Frontal cortex (tissue), 4 donors: ENCODE data around the gene COL13A1. TPM values are rescaled to one million over a fixed set of nuclear protein-coding genes. Genes with fewer than 3 reads are reported as not detected.
A peak's percentile ranks its signal among the peaks of the same experiment; 100 is the strongest.

Source experiments
- DNase-seq, 2 donors: peaks; one replicate each; pipeline ENCODE4 v3.0.0; 2012; ENCODE audit warnings: low spot score in 2 of 2
- FAIRE-seq: peaks from 2 replicates; lab custom pipeline; 2012; peaks lifted over from hg19 to GRCh38; lab: Jason Lieb, UNC
- total RNA-seq: library from RNA; depleted of rRNA; stranded (reverse); fragments of >200 nt; gene quantifications from one replicate; pipeline ENCODE4 v1.2.3, GENCODE V29; 2014
- donor health status: control.
- donor health status: control.
- donor health status: control.

COL13A1 gene
- total RNA-seq, 1 donor from 2014 or later, result 2.0 TPM

DNA sequence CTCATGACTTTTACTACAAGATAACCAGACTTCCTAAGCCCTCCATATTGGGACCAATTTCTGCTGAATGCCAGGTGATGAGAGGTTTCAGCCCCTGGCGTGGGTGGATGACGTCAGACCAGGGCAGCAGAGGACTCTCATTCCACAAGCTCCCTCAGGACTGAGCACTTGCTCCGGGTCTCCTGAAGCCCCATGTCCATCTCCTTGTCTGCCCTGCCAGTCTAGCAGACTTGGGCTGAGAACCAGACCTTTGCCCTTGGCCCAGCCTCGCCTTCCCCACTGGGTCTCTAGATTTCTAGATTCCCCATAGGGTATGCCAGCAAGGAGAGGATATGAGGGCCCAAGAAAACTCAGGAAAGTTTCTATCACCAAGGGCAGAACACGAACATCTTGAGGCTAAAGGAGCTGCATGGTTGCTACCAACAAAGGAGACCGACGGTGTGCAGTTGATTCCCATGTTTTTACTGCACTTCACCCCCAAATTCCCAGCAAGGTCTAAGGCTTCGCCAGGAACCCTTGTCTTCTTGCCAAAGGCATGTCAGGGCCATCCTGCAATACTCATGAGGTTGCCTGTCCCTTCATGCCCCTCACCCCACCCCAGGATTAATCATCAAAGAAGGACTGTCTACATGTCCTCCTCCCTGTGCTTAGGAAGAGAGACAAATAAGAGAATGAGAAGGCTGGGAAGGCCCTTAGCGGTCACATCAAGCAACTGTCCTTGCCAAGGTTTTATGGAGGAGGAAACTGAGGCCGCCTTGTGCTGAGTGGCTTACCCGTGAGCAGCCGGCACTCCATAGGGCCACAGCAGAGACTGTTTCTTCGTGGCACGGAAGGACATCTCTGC is 154.4 kb downstream of the COL13A1 start:
- DNase-seq (no peak), FAIRE-seq (no peak)

DNA sequence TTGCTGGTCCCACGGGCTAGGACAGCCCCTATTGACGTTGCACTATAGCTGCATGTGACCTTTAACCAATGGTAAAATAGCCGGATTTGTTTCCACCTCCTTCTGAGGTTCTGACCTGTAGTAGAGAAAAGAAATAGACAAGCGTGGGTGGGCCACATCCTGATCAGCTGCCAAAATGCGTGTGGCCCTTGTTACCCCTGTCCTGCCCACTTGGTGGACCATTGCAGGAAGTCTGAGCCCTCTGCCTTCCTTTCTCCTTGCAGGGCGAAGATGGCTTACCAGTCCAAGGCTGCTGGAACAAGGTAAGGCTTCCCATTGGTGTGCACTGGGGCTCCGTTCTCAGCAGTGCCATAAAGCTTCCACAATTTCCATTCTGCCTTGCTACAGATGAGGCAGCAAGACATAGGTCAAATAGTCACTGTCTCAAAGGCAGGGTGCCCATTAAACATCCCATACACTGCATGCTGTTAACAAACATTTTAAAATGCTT is 155.1 kb downstream of the COL13A1 start:
- DNase-seq, result no peak
- FAIRE-seq, result no peak

DNA sequence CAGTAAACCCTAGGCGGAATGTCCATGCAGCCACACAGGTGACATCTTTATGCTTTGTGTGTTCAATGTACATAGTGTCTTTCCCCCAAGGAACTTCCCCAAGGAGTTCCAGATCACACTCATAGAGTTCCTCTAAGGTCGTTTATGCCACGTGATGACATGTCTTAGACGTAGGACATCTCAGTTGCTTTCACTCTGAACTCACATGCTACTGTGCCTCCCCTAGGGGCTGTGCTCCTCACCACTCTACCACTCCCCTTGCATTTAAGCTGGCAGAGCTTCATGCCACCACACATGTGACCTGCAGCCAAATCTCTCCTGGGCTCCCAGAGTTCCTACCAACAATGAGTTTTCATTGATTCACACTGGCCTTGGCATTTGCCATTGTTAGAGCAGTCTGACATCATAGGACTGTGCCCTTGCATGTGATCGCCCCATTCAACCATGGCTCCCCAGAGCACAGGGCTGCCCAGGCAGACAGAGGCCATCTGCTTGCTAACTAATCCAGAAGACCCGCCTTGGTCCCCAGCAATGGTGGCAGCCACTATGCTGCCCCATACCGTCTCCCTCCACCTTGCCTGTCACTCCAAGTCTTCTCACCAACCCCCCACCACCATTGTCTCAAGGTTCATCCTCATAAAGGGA is 155.7 kb downstream of the COL13A1 start:
- DNase-seq, result no peak
- FAIRE-seq, result no peak

DNA sequence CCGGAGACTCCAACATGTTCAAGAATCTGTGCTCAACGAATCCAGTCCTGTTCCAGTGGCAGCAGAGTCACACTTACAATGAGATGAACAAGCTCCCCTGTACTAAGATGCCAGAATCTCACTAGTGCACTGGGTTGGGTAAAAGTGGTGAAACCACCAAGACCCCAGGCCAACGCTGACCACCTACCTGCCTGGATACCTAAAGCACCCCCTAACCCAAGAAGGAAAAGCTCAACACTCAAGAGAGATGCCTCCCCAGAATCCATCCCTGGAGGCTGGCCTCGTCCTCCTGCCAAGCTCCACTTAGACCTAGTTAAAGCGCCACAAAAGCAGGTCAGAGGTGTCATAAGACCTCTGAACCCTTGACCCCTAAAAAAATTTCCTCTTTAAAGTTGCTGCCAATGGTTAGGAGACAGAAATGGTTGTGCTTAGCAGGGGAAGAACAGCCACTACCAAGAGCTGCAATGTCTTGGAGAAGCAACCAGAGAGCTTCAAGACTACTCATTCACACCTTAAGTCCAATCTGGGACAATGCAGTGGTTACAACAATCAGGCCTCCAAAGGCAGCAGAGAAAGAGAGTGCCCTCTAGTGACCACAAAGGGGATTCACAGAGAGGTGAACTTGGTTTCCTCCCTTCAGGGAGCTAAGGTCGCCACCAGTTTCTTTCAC is 156.3 kb downstream of the COL13A1 start:
- FAIRE-seq (no peak), DNase-seq (peak in 1 of 2 donors; percentile 39)

DNA sequence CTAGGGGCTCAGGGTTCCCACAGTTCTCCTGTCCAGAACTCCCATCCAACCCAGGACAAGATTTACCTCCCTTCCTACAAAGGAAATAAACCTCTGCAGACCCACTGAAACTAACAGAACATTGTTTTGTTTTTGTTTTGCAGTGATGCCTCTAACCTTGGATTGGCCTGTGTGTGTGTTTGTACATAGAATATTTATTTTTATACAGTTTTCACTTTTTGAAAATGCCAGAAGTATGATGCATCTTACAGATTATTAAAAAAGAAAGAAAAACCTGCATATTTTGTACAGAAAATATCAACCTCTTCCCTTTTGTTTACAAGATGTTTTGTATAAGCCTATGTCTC is 156.8 kb downstream of the COL13A1 start:
- no peak for FAIRE-seq

DNA sequence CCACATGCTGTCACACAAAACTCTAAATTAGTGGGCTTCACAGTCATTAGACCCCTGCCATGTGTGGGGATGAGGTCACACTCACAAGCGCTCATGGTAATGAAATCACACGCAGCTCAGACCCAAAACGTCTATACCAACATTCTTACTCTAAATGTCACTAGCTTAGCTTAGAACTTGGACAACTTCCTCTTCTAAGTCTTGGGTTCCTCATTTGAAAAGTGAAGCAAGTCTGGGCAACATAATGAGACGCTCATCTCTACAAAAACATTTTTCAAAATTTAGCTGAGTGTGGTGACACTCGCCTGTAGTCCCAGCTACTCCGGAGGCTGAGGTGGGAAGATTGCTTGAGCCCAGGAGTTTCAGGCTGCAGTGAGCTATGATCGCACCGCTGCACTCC is 158.2 kb downstream of the COL13A1 start:
- FAIRE-seq (no peak), DNase-seq (no peak)

More for the DNA sequence above, 156.8 kb downstream of the COL13A1 start:
- no peak for DNase-seq

DNA sequence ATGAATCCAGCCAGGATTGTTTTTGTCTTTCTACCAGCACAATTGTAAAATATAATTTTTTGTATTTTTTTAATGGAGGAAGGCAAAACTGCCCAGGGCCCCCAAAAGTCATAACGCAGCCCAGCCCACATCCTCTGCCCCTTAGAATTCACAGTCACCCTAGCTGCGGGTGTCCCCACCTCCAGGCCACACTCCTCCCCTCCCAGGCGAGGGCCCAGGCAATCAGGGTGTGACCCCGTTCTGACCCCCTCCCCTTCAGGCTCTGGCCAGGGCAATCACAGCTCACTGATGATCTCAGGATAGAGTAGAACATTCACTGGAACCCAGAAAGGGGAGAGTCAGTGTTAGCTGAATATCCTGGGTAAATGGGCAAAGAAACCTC is 158.9 kb downstream of the COL13A1 start:
- no peak for DNase-seq
- no peak for FAIRE-seq

DNA sequence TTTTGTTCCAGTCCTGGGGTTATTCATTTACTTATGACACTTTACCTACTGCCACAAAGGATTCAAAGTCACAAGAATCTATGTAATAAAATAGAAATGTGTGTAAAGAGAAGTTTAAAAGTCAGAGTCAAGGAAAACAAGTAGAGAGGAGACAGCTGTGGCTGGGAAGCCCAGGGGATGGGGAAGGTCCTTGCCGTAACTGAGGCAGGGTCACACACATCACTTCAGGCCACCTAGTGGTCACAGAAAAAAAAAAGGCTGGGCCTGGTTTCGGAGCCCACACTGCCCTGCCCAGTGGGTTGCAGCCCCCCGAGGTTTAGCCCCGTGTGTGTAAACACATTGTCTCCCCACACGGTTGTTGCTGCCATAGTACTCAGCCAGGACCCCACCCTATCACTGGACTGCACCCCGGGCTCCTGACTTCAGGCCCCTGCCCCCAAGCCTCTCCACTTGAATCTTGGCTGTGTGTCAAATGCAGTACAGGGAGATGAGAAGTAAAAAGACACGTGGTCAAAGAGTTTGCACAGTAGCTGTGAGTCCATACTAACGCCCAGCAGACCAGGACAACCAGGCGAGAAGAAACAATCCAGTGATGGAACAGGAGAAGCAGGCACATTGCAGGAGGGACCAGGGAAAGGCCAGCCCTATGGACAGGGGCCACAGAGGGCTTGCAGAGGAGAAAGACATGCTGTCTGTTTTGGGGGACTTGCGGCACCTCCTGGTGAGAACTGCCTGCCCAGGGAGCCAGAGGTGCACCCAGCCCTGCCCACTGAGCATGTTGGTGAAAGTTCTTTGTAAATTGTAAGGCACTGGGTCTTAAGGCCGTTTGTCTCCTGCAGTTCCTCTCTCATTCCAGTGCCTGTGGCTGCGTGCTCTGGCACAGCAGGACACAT is 159.5 kb downstream of the COL13A1 start:
- FAIRE-seq (no peak), DNase-seq (no peak)

DNA sequence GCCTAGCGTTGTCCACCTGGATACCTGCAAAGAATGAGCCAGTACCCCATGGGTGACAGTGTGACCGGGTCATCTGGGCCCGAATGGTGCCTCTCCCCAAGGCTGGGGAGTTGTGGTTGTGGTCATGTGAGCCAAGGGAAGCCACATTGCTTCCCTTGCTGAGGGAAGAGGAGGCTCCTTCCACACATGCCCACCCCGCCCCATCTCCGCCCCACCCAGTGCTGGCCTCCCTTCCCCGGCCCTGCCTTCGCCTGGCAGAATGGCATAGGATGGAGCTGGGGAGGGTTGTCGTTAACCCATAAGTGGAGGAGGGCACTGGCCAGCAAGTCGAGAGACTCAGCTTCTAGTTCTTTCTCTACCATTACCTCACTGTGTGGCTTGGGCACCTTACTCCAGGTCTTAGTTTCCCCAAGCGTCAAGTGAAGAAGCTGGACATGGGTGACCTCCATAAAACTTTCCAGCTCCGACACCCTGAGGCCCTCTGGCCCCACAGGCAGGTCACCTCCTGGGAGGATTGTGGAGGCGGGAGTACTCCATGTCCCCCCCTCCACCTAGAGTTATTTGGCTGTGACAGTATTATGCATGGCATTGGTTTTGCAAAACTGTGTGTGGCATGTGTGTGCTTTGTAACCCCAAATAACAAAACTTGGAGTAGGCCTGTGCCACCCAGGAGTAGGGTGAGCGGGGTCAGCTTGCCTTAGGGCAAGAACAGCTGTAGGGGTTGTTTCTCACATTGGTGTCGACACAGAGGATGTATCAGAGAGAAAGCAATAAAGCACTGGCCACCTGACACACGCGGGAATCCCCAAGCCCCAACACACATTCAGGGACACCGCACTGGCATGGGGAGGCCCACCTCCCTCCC is 160.4 kb downstream of the COL13A1 start:
- FAIRE-seq, result no peak

DNA sequence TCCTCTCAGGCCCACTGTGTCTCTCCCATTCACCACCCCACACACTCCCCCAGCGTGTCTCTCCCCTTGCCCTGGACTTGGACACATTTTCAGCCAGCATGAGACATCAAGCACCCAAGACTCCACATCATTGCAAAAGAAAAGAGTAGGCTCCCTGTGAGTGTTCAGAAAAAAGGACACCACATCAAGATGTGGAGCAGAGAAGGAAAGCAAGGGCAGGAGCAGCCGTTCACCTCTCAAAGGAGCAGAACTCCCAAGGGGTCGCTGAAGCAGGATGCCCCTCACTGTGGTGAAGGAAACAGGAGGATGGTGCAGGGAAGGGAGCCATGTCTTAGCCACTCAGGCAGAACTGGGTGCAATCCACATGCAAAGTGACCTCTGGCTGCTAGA is 161.0 kb downstream of the COL13A1 start:
- no peak for FAIRE-seq

More for the DNA sequence above, 160.4 kb downstream of the COL13A1 start:
- no peak for DNase-seq

DNA sequence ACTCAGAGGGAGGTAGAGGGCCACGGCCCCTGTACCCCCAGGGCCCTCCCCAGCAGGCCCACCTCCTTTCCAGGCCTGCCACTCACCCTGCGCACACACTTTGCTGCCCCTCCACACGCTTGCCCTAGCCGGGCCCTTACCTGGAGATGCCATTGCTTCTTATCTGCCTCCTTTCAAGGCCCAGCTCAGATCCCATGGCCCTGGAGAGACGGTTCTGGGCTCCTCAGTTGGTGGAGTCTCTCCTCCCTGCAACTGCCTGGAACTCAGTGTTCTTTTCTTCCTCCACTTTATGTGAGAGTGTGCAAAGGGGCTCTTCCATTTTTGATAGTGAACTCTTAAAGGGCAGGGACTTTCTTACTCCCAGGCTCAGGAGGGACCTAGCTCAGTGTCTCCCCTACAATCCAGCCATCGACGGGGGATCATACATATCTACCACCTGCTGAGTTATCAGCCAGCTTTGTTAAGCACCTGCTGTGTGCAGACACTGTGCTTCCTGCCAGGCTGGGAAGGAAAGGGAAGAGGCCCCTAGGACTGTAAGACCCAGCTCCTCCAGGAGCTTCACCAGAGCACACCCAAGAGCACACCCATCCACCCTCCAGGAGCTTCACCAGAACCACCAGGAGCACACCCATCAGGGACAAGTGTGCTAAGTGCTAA is 161.6 kb downstream of the COL13A1 start:
- FAIRE-seq, result no peak
- no peak for DNase-seq

More for the DNA sequence above, 161.0 kb downstream of the COL13A1 start:
- no peak for DNase-seq

DNA sequence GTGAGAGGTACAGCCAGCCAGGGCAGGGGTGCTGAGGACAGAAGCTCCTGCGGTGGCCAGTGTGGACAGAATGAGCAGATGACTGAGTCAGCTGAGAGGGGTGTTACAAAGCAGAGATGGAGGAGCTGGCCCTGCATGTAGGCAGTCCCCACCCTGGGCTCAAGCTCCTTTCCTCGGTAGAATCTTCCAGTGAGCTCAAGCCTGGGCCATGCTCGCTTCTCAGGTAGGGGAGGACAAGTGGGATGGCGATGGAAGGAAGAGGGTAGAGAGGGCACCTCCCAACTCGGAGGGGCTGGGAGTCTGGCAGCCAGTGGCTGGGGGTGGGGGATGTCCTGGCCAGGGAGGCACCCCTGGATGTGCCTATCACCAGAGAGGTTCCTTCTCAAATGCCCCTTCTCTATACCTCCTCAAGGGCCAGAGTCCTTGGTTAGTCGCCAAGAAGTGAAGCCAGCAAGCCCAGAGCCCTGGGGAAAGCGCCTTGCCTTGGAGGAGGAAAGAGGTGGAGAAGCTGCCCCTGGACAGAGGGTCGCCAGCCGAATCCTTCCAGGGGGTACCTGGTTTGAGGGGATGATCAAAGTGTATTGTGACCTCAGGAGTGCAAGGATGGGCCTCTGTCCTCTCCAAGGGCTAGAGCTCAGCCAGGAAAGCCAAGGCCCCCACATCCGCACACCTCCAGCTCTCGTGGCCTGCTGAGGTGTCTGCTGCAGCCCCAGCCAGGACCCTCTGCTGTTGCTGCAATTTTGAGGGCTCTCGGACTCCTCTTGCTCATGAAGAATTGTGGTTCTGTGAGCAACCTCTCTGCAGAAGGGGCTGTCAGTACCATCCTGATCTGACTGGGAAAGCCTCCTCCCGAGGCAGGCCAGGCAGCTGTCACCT is 162.4 kb downstream of the COL13A1 start:
- DNase-seq (no peak), FAIRE-seq (no peak)

DNA sequence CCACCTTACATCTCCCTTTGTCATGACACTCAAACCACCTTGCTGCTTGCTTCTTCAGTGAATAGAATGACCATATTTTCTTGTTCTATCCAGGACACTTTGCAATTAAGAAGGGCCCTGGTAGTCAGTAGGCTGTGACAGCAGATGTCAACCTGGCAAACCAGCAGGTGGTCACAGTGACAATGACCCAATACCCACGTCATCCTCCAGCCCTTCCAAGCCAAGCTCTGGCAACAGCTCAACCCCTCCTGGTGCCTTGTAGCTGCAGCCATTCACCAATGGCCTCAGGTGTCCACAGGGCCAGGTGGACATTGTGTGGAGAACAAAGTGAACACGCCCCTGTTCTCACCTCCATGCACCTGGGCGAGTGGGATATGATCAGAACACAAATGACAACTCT is 163.4 kb downstream of the COL13A1 start:
- no peak for FAIRE-seq
- DNase-seq, result no peak

DNA sequence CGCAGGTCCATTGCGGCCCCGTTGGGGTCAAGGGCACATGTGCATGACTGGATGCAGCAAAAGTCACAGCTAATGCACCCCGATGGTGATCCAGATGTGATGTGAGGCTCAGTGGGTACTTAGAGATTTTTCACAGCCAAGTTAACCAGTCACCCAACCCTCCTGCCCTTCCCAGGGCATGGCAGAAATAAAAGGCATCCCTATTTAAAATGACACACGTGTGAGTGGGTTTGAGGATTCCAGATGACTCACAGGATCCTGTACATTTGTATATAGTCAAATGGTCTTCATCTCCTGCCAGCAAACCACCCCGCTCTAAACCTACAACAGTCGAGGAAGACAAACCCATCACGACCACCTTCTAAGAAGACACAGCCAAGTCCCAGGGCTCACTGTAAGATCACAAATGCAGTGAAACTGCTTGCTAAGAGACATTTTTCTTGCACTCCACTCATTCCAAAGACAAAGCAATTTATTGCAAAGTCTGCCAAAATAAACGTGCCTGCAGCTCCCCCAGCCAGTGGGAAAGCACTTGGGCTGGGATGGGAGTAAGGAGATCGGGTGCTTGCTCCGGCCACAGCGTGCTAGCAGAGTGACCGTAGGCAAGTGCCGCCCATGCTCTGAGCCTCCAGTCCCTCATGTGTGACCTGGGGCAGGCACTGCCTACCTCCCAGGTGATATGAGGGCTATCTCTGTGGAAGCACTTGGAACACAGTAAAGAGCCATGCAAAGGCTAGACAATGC is 164.4 kb downstream of the COL13A1 start:
- DNase-seq (no peak), FAIRE-seq (no peak)

DNA sequence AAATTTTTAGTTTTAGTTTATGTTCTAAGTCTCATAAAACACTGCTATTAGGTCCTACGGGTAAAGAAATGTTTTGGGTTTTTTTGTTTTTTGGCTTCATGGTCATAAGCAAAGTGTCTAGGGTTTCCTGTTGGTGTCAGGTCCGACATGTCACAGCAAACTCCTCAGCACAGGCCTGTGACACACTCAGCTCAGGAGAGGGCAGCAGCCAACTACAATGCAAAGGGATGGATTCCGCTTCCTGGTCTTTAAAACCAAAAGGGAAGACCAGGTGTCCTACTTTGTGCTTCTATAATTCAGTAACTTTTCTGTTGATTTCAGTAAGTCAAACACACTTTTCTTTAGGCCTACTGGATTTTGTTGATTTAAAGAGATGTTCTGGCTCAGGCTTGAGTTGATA is 167.1 kb downstream of the COL13A1 start:
- FAIRE-seq (no peak), DNase-seq (no peak)

DNA sequence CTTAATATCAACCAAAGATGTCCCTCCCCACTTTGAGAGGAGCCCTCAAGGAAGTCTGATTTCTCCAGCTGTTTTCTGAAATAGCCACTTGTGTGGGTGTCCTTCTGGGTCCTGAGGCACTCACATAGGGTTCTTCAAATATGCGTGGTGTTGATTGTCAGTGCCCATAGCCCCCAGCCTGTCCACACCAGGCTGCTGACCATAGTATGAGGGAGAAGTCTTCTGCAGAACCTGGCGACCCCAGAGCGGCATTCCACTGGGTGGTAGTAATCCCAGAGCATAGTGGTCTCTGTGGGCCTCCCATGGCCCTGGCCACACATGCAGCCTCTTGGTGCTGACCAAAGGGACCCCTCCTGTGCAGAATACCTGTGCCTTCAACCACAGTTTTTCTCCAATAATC is 168.3 kb downstream of the COL13A1 start:
- no peak for DNase-seq
- no peak for FAIRE-seq

DNA sequence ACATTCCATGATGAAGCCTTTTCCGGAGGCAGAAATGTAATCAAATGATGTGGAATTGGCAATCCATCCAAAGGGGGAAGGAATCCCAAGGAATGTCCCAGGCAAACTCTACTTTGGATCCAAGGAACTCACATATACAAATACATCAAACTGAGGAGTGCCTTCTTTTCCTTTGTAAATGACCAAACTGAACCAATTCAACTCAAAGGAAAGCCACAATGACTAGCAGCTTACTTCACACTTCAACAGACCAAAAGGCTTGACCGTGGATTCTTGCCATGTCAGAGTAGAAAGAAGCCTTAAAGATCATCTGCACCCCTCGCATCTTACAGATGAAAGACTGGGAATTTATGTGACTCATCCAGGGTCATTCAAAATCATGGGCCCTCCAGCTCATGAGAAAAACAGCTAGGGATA is 171.3 kb downstream of the COL13A1 start:
- FAIRE-seq, result no peak

More for the DNA sequence above, 171.3 kb downstream of the COL13A1 start:
- no peak for DNase-seq
